NT2/D1 (cell line): Measurements from ENCODE around the gene ARHGEF9.

Experiments used
- SUZ12 ChIP-seq: IDR thresholded peaks from 2 replicates; pipeline ENCODE4 v1.6.1; 2011; ENCODE audit not compliant: insufficient read length, insufficient read depth; ENCODE audit errors: extremely low read depth
- YY1 ChIP-seq: IDR thresholded peaks from 2 replicates; pipeline ENCODE4 v1.6.1; 2011; ENCODE audit not compliant: insufficient read length, insufficient read depth
- ZNF274 ChIP-seq: IDR thresholded peaks from 2 replicates; pipeline ENCODE4 v1.6.1; 2011; ENCODE audit warnings: mild to moderate bottlenecking, low read depth, low read length

GRCh38 chrX:63750811-63751210, 34.2 kb downstream of the ARHGEF9 start:
- TF ChIP-seq ZNF274 (no peak), YY1 (no peak), SUZ12 (no peak)
